ENCODE data around the gene FUT7. TPM values are rescaled to one million over a fixed set of nuclear protein-coding genes. Genes with fewer than 3 reads are reported as not detected.

FUT7 gene
- total and polyA plus RNA-seq, 2 of the 13 experiments (the other 11 are each of a cell fraction or from before 2014, with no cell fraction given), result 0.05 TPM; not detected in 1

- TF ChIP-seq TCF7L2 (IDR thresholded peaks at IDR 0.05; ENCODE audit: low read depth, low read length), result no peak
- TF ChIP-seq ZNF710 (CRISPR knock-in tag; IDR thresholded peaks at IDR 0.05; ENCODE audit: borderline replicate concordance), result no peak
- no peak for TF ChIP-seq ZHX2 (IDR thresholded peaks at IDR 0.05; ENCODE audit: low read depth)
- TF ChIP-seq ZHX2 (CRISPR knock-in tag; IDR thresholded peaks at IDR 0.05; ENCODE audit: borderline replicate concordance), result no peak
- TF ChIP-seq RAD51 (IDR thresholded peaks at IDR 0.05; ENCODE audit: borderline replicate concordance), result no peak
- TF ChIP-seq ZBTB46 (CRISPR knock-in tag; IDR thresholded peaks at IDR 0.05; ENCODE audit: borderline replicate concordance), result no peak
- no peak for TF ChIP-seq ZNF737 (CRISPR knock-in tag; IDR thresholded peaks at IDR 0.05; ENCODE audit: borderline replicate concordance)
- 0 out of 2 replicates have a peak, but pooled peaks have one; percentile 50 for TF ChIP-seq FOXC1 (CRISPR knock-in tag; IDR thresholded peaks at IDR 0.05; ENCODE audit: borderline replicate concordance)
- no peak for TF ChIP-seq MXD3 (CRISPR knock-in tag; IDR thresholded peaks at IDR 0.05)
- TF ChIP-seq IRF2 (CRISPR knock-in tag; IDR thresholded peaks at IDR 0.05), result 0 out of 2 replicates have a peak, but pooled peaks have one; percentile 53
- 0 out of 2 replicates have a peak, but pooled peaks have one; percentile 11 for TF ChIP-seq HDAC2 (CRISPR knock-in tag; IDR thresholded peaks at IDR 0.05)
- TF ChIP-seq ZNF678 (CRISPR knock-in tag; IDR thresholded peaks at IDR 0.05), result no peak
- no peak for TF ChIP-seq MBNL3 (CRISPR knock-in tag; conservative IDR thresholded peaks at IDR 0.05)
- TF ChIP-seq ZKSCAN8 (CRISPR knock-in tag; IDR thresholded peaks at IDR 0.05; ENCODE audit: borderline replicate concordance), result no peak
- no peak for TF ChIP-seq POLR2G (IDR thresholded peaks at IDR 0.05; ENCODE audit: low read depth, low read length)
- TF ChIP-seq, protein P1, sequence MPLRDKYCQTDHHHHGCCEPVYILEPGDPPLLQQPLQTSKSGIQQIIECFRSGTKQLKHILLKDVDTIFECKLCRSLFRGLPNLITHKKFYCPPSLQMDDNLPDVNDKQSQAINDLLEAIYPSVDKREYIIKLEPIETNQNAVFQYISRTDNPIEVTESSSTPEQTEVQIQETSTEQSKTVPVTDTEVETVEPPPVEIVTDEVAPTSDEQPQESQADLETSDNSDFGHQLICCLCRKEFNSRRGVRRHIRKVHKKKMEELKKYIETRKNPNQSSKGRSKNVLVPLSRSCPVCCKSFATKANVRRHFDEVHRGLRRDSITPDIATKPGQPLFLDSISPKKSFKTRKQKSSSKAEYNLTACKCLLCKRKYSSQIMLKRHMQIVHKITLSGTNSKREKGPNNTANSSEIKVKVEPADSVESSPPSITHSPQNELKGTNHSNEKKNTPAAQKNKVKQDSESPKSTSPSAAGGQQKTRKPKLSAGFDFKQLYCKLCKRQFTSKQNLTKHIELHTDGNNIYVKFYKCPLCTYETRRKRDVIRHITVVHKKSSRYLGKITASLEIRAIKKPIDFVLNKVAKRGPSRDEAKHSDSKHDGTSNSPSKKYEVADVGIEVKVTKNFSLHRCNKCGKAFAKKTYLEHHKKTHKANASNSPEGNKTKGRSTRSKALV (CRISPR knock-in tag; IDR thresholded peaks at IDR 0.05), result 0 out of 2 replicates have a peak, but pooled peaks have one; percentile 48
- TF ChIP-seq NKX3-1 (CRISPR knock-in tag; IDR thresholded peaks at IDR 0.05), result no peak
Observed at GRCh38 chr9:137034709-137035506, 3.0 kb upstream of the FUT7 start (continued).
